Panc1 (cell line): Measurements from ENCODE around the gene TFB1M.

ENCODE experiments used
- POLR2AphosphoS5 ChIP-seq: IDR thresholded peaks from 2 replicates; pipeline ENCODE4 v1.6.1; 2012; ENCODE audit warnings: mild to moderate bottlenecking, low read depth, low read length, moderate library complexity
- REST ChIP-seq, 2 experiments: IDR thresholded peaks; 2 replicates each; pipeline ENCODE4 v1.6.1; 2011 to 2012; ENCODE audit warnings: low read depth in 2 of 2, control low read depth in 1 of 2, low read length in 1 of 2, mild to moderate bottlenecking in 1 of 2, moderate library complexity in 1 of 2; ENCODE audit not compliant: insufficient read depth in 1 of 2
- SIN3A ChIP-seq: IDR thresholded peaks from 2 replicates; pipeline ENCODE4 v1.6.1; 2012; ENCODE audit warnings: low read depth, mild to moderate bottlenecking, low read length, moderate library complexity, borderline replicate concordance; ENCODE audit not compliant: insufficient read depth
- TCF7L2 ChIP-seq: IDR thresholded peaks from 2 replicates; pipeline ENCODE4 v1.6.1; 2011; ENCODE audit warnings: mild to moderate bottlenecking, low read depth, low read length, inconsistent platforms
- TF ChIP-seq, protein P1 (sequence below): fragments of 450-650 bp; IDR thresholded peaks from 2 replicates; pipeline ENCODE4 v1.5.1; 2017; ENCODE audit warnings: mild to moderate bottlenecking

GRCh38 chr6:155330922-155331321 is 16.6 kb upstream of the TFB1M start:
- TF ChIP-seq, protein P1, sequence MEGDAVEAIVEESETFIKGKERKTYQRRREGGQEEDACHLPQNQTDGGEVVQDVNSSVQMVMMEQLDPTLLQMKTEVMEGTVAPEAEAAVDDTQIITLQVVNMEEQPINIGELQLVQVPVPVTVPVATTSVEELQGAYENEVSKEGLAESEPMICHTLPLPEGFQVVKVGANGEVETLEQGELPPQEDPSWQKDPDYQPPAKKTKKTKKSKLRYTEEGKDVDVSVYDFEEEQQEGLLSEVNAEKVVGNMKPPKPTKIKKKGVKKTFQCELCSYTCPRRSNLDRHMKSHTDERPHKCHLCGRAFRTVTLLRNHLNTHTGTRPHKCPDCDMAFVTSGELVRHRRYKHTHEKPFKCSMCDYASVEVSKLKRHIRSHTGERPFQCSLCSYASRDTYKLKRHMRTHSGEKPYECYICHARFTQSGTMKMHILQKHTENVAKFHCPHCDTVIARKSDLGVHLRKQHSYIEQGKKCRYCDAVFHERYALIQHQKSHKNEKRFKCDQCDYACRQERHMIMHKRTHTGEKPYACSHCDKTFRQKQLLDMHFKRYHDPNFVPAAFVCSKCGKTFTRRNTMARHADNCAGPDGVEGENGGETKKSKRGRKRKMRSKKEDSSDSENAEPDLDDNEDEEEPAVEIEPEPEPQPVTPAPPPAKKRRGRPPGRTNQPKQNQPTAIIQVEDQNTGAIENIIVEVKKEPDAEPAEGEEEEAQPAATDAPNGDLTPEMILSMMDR, result no peak
- no peak for TF ChIP-seq POLR2AphosphoS5
- TF ChIP-seq REST (IDR thresholded peaks at IDR 0.05; ENCODE audit: insufficient read depth in 1 of 2, low read depth in 2 of 2, low read length in 1 of 2), result no peak
- TF ChIP-seq SIN3A, result no peak
- no peak for TF ChIP-seq TCF7L2
